HG02938 (cell line): ENCODE results near the gene DCAF12.

Experiments
- ATAC-seq: cut with Tn5 transposase; IDR thresholded peaks from one replicate; pipeline ENCODE4 v1.9.1; 2021; ENCODE audit warnings: mild to moderate bottlenecking, moderate library complexity; ENCODE audit not compliant: unreplicated experiment

The DCAF12 gene

DNA sequence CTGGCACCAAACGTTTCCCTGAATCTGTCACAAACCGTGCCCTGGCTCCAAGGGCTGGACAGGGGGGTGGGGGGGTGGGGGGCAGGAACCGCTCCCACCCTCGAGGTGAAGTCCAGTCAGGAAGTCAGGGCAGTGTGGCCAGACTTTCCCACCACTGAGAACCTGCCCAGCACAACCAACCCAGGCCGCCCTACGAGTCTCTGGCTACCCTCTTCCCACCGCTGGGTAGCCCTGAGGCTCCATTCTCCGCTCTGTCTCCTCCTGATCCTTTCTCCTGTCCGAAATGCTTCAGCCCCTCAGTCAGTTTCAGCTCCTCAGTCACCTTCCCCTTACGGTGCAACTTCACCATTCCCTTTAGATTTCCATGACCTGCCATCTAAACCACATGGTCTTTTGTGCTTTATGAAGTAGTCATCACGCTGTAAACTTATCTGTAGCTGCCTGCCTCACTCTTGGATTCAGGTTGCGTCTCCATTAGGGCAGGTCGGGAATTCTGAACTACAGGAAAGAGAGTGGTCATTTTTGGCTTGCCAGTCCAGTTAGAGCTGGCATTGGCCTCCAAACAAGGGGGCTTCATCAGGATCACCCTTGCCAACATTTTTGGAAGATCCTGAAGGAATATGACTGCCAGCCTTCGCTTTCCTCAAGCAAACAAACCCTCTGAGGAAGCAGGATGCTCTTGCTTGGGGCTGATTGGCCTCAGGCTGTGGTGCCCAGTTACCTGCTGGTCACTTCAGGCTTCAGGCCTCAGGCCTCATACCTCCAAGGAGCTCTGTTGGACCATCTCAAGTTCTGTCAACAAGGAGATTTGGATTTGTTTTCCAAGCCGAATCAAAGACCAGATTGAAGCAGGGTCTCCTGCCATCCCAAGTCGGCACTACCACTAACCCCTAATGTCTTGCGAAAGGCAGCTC is 794 bp upstream of the DCAF12 start:
- no peak for ATAC-seq

DNA sequence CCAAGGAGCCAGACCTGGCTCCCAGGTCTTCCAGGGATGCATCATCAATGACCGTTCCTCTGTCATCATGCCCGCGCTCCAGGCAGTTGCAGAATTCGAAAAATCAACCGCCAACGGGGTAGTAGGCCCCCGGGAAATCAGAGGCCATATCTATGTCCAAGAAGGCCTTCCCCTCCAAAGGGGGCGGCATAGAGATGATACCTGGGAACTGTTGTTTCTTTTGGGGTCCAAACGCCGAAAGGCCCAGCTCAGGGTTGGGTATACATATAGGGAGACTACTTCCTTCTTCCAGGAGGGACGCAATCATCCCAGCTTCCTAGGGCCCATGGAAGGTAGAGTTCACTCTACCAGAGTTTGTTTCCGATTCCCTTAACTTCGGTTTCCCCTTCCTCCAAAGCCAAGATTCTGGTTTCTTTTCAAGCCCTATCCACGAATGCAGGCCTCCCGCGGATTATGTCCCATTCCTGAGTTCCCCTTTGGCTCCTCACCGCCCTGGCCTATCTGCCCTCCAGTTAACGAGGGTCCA is 754 bp downstream of the DCAF12 start:
- ATAC-seq, result no peak

DNA sequence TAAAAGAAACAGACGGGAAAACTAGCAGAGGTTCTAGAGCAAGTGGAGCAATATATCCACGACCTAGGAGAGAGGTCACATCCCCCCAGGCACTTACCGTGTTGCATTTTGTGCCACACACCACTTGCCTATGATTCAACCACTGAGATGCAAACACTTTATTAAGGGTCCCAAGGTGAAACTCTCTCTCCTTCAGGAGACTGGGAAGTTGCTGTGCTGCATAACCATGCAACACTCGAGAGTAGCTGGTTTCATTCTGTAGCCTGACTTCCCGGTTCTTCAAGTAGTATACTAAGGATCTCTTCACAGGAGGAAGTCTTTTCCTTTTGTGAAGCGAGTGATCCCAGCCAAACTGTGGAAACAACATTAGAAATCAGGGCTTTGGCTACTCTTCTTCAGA is 1.6 kb downstream of the DCAF12 start:
- no peak for ATAC-seq

DNA sequence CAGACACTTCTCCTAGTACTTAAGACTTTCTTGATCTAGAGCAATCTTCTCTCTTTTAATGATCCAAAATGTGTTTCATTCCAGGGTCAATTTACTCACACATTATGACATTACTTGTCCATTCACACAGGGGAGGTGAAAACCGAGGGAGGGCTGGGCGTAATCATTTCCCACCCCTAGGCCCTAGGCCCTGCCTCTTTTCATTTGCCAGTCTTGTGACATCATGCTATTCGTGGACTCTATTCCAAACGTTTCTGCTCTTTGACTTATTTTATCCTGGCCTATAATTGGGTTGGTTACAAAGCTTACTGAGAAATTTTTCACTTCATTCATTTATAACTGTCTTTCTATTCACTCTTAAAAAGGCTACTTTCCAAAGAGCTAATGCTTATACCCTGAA is 2.4 kb downstream of the DCAF12 start:
- ATAC-seq, result no peak

DNA sequence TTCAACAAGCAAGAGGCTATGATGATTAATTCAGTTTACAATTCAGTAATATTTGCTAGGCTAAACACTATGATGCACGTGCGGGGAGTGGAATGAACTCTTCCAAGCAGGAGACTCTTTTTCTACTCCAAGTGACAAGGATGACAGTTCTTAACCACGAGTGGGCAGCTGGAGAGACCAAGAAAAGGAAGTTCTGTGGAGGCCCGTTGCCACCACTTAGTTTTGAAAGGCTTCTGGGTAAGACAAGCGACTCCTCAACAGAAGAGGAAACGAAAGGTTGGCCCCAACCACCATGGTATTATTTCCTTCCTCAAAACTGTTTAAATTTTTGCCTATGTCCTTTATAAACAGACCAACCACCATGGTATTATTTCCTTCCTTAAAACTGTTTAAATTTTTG is 2.8 kb downstream of the DCAF12 start:
- no peak for ATAC-seq

DNA sequence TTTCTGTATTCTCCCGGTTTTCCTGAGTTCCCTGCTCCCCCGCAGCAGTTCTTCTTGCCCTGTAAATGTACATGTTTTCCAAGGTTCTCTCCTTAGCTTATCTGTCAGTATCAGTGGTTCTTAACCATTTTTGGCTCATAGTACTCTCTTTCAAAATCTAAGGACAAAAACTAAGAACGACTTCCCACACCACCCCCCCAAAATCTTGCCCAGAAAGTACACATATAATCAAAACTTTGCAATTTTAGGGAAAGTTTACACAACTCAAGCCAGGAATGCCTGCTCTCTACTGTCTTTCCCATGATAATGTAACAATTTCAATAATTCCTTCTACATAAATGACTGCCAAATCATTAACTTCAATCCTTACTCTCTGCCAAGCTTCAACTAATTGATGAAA is 4.5 kb downstream of the DCAF12 start:
- ATAC-seq, result no peak

DNA sequence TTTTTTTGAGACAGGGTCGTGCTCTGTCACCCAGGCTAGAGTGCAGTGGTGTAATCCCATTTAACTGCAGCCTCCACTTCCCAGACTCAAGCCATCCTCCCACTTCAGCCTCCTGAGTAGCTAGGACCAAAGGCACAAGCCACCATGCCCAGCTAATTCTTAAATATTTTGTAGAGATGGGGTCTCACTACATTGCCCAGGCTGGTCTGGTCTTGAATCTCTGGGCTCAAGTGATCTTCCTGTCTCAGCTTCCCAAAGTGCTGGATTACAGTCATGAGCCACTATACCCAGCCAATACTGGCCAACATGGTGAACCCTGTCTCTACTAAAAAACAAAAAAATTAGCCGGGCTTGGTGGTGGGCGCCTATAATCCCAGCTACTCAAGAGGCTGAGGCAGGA is 6.8 kb downstream of the DCAF12 start:
- no peak for ATAC-seq

DNA sequence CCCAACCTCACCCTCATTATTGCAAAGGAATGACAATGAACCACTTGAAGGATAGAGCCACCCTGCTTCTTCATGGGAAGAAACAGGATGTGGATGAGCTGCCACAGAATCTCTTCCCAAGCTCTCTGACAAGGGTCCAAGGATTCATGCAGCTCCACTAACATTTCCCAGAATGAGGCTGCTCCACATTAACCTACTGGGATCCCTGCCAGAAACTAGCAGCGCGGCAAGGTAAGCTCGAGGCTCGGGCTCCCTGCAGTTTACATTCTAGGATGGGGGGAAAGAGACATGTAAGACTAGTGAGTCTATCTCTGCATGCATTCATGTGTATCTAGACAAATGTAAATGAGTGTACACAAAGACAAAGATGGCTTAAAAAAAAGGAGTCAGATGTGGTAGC is 12.1 kb downstream of the DCAF12 start:
- no peak for ATAC-seq

DNA sequence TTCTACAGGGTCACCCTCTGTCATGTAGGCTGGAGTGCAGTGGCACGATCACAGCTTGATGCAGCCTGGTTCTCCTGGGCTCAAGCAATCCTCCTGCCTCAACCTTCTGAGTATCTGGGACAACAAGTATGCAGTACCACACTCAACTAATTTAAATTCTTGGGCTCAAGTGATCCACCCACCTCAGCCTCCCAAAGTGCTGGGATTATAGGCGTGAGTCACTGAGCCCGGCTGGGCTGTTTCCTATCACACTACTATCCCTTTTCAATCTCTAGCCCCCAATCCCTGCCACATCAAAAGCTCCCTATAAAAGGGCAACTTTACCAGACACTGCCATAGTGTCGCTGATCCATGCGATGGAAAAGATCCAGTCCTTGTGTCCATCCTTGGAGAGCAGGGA is 20.4 kb downstream of the DCAF12 start:
- ATAC-seq, result no peak

DNA sequence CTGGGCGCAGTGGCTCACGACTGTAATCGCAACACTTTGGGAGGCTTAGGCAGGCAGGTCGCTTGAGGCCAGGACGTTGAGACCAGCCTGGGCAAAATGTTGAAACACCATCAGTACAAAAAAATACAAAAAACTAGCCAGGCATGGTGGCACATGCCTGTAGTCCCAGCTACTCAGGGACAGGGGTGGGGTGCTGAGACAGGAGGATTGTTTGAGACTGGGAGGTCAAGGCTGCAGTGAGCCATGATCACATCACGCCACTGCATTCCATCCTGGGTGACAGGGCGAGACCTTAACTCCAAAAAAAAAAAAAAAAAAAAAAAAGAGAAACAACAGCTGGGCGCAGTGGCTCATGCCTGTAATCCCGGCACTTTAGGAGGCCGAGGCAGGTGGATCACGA is 23.7 kb downstream of the DCAF12 start:
- no peak for ATAC-seq

DNA sequence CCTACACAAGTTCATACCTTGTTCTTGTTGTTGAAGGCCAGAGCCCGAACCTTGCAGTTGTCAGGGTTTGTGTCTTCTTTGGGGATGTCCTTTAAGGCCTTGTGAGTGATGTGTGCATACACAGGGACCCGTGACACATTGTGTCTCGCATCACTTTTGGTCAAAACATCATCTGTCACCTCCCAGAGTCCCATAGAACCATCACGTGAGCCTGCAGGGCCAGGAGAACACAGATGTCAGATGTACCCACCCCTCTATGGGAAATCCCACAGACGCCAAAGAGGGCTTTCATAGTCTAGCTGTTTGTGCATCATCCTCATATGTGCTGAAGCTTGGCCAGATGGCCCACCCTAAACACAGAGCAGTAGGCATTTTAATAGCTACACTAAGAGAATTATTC is 28.2 kb downstream of the DCAF12 start:
- ATAC-seq, result no peak

DNA sequence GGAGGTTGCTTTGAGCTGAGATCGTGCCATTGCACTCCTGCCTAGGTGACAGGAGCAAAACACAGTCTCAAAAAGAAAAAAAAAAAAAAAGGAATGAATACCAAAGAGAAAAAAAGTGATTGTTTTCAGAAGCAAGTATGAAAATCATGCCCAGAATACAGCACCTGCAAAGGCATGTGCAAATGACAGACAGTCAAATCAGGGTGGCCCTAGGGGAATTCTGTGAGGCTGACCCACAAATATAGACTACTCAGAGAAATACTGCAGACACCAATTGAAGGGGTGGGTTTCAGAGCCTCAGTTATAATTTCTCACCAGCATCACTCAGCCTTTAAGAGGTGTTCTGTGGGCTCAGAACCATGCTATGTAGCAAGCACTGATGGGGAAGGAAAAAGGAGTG is 28.6 kb downstream of the DCAF12 start:
- ATAC-seq, result no peak

DNA sequence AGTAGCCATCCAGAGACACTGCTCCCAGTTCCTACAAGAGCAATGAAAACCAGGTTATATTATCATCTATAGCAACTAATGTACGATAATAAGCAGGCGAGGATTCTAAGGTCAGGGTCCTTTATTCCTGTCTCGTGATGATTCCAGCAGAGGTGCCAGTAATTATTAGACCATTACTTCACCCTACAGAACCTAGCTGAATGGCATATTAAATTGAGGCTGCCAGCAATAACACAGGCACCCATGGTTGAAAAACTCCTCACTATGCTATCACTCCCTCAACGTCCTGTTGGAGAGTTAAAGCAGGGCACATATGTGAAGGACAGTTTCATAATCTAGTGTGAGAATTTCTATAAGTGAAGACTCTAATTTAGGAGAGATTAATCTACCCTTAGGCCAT is 29.7 kb downstream of the DCAF12 start:
- no peak for ATAC-seq

DNA sequence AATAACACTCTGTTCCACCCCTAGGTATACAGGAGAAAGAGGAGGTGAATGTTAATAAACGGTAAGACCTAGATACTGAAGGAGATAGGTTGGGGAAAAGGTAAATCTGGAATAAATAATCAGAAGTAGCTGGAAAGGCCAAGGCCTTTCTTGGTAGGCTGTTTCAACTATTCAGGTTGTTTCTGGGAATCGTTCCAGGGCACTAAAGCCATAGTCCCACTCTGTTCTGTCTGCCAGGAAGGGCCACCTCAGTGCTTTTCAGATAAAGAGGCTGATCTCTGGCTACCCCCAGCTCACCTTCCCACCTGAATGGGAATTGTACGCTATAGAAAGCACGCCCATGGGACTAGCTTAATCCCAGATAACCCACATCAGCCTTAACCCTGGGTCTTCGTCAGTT is 32.9 kb downstream of the DCAF12 start:
- no peak for ATAC-seq

DNA sequence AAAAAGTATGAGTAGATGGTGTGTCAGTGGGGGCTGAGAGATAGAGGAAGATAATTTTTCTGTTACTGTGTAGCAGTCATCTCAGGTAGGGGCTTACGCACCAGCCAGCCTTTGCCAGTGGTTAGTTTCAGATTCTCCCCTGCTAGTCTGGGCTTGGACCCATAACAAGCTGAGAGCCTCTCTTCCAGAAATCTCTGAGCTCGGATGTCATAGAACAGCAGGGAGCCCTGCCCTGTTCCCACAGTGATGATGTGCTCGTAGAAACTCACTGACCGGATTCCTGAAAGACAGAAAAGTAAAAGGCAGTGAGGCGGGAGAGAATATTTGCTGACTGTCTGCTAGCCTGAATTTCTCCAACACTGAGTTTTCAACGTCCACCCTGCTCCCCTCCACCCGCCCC is 37.2 kb downstream of the DCAF12 start:
- ATAC-seq, result no peak

DNA sequence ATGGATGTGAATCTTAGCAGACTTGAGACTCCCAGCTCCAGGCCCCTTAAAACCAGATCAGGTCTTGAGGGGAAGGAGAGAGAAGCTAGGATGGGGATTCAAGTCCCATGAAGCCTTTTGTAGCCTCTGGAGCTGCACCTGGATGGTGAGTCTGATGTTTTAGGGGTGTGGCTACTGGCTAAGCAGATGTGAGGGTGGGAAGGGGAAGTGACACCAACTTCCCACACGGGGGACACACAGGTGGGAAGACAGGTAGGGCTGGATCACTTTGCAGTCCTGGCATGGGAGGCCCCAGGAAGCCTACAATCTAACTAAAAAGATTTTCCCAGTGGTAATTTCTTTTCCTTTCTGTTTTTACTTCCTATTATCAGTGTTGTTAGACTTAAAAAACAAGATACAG is 39.1 kb downstream of the DCAF12 start:
- ATAC-seq, result no peak

DNA sequence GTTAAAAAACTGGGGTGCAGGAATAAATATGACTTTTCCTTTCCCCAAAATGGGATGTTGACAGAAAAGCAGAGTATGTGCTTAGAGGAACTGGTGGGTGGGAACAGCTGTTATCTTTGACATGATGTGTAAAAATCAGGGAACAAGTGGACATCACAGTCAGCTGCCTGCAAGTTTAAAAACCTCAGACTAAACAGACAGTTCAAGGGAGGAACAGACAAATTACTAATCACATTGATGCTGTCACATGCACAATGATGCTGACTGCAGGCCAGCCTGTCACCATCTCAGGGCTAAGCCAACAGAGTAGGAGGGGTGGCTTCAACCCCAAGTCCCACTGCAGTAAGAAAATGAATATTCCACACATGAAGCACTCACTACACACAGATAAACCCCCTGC is 39.6 kb downstream of the DCAF12 start:
- ATAC-seq, result no peak

DNA sequence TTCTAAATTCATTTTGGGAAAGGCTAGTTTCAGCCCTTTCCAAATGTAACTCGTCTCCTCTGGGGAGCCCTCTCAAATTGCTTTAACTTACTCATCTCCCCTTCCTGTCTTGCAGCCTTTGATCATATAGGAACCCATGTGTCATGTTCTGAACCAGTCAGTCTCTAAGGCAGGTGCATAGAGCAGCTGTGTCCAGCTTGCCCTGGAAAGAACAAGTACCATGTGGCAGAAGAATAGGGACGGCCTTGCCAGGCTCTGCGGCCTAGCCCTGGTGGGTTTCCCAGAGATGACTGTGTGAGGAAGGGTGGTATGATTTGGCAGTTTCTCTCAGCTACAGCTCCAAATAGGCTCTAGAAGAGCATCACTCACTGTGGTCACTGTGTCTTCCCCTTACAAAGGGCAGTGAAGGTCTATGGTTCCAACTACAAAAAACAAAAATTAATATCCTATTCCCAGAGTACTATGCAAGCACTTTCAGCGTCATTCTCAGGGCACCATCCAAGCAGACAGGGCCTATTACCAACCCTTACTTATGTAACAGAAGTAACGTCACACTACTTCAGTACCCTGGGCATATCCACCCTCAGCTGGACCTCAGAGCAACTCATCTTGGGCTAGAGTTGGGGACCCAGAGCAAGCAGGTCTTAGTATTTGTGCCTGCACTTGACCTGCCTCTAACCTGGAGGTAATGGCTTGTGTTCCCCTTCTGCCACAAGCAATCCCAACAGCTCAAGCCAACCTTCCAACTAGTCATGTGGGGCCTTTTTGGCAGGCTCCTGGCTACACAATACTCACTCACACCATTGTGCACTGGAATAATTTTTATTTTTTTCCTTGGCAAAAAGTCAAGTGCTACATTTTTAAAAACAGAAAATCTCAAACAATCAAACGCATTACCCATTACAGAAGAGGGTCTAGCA is 40.7 kb downstream of the DCAF12 start:
- ATAC-seq, result no peak

DNA sequence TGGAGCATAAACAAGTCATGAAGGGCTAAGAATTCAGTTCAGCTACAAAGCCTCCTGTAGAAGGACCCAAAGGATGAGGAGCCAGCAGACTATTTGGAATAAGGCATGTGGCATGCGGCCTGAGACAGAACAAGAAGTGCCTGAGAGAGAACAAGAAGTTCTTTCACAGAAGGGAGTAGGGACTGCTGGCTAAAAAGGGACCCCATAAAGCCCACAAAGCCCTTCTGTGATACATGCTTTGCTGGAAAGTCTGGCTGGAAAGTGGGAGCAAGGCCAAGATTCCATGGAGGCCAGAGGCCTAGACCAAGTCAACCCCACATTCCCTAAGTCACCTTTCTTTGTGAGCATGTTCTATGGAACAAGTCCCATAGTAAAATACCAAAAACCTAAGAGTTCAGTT is 41.9 kb downstream of the DCAF12 start:
- ATAC-seq, result no peak

DNA sequence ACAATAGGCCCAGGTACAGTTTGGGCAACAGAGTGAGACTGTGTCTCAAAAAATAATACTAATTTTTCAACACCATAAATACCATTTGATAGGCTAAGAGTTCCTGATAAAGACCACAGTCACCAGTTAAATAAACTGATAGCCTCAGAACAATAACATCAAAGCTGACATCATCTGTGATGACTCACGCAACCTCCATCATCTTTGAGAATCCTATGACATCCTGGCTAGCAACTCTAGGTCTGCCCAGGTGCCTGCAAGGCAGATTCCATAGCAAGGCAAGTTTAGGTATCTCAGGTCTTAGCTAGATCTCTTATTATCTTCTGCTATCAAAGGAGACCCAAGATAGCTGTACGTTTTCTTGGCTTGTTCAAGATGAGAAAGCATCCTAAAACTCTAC is 47.3 kb downstream of the DCAF12 start:
- ATAC-seq, result no peak

DNA sequence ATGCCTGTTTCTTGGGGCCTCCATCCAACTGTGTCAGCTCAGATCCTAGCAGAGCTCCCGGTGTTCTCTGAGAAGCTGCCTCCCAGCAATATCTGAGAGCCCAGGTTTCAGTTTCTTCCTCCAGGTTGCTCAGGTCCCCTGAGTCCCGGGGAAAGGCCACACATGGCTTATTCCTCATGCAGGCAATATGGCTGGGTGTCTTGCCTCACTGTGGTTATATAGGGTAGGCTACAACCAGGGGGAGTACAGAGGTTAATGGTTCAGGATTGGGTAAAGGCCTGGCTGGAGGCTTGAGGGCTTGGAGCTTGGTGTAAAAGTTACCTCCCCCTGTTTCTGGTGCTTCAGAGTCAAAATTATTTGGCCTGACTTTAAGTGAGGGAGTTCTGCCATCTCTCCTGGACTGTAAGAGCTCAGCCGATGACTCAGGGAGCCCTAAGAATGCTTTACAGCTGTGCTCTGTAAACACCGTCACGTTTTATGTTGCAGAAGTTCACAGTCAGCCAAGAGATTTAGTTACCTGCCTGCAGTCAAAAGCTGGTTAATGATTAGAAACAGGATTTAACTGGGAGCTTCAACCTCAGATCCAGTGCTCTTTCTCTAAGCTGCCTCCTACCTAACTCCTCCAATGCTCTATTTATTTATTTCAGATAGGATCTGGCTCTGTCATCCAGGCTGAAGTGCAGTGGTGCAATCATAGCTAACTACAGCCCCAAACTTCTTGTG is 53.5 kb downstream of the DCAF12 start:
- ATAC-seq, result no peak
